RWPE1 (cell line): ENCODE results near the gene VPS26B.

Experiments used
- CTCF ChIA-PET: fragments of 350-600 bp; sonication (Branson Sonifier 250); formaldehyde crosslinking; extraction: SDS; loops from one replicate; lab custom pipeline; 2021; lab: Yijun Ruan, JAX
- POLR2A ChIA-PET: fragments of 400-600 bp; formaldehyde crosslinking; extraction: SDS; loops from one replicate; lab custom pipeline; 2020; ENCODE audit warnings: antibody characterized with exemption; ENCODE audit not compliant: low non-redundant PET; lab: Yijun Ruan, JAX
- DNase-seq: peaks from one replicate; pipeline ENCODE4 v3.0.0; 2012; ENCODE audit warnings: low spot score
- H3K27ac ChIP-seq: fragments of 450-650 bp; 2 replicates; pipeline ENCODE4 v1.5.1; 2017
- TF ChIP-seq, protein P1 (sequence below): fragments of 450-650 bp; conservative IDR thresholded peaks from 2 replicates; pipeline ENCODE4 v1.5.1; 2017; ENCODE audit warnings: low read depth, mild to moderate bottlenecking

The VPS26B gene

DNA sequence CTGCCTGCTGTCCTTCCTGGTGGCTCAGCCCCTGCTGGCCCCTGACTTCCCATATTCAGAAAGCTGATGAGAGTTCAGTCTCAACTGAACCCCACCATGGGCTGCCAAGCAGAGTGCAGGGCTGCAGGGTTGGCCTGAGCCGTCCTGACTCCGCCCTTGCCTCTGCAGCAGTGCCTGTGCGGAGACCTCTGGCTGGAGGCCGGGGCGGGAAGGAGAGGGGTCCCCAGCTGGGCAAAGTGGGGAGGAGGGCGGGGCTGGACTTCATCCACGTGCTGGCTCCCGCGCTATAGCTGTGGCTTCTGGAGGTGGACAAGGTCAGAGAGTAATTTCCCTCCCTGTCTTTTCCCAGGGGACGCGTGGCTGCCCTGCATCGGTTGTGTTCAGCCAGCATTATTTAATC is 65.3 kb downstream of the VPS26B start:
- no peak for DNase-seq
- ChIA-PET CTCF (no interaction called here), POLR2A (no interaction called here)
- no peak overlapping the region for H3K27ac ChIP-seq
- TF ChIP-seq, protein P1, sequence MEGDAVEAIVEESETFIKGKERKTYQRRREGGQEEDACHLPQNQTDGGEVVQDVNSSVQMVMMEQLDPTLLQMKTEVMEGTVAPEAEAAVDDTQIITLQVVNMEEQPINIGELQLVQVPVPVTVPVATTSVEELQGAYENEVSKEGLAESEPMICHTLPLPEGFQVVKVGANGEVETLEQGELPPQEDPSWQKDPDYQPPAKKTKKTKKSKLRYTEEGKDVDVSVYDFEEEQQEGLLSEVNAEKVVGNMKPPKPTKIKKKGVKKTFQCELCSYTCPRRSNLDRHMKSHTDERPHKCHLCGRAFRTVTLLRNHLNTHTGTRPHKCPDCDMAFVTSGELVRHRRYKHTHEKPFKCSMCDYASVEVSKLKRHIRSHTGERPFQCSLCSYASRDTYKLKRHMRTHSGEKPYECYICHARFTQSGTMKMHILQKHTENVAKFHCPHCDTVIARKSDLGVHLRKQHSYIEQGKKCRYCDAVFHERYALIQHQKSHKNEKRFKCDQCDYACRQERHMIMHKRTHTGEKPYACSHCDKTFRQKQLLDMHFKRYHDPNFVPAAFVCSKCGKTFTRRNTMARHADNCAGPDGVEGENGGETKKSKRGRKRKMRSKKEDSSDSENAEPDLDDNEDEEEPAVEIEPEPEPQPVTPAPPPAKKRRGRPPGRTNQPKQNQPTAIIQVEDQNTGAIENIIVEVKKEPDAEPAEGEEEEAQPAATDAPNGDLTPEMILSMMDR: no peak

DNA sequence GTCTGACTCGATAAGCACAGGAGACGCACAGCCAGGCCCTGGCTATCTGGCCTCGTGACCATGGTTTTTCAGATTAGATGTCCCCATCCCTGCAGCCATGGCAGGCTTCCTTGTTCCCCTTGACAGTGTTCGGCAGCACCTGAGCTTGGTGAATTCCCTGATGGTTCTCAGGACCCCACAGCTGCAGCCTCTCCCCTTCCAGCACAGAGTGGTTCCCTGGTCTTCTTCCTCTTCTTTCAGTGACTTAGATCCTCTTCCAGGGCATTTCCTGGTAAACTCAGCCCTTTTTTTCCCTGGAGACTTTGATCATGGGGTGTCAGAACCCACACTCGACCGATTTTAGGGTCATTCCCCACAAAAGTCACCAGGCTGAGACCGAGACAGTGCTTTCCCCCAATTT is 66.2 kb downstream of the VPS26B start:
- TF ChIP-seq, protein P1: no peak
- CTCF ChIA-PET: no interaction called here
- no peak overlapping the region for H3K27ac ChIP-seq
- DNase-seq: no peak
- POLR2A ChIA-PET: no interaction called here

DNA sequence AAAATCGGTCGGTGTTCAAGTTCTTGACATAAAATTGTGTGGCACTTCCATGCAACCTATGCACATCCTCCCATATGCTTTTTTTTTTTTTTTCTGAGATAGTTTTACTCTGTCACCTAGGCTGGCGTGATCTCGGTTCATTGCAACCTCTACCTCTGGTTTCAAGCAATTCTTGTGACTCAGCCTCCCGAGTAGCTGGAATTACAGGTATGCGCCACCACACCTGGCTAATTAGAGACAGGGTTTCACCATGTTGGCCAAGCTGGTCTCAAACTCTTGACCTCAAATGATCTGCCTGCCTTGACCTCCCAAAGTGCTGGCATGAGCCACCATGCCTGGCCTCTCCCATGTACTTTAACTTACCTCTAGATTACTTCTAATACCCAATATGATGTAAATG is 66.7 kb downstream of the VPS26B start:
- POLR2A ChIA-PET: no interaction called here

DNA sequence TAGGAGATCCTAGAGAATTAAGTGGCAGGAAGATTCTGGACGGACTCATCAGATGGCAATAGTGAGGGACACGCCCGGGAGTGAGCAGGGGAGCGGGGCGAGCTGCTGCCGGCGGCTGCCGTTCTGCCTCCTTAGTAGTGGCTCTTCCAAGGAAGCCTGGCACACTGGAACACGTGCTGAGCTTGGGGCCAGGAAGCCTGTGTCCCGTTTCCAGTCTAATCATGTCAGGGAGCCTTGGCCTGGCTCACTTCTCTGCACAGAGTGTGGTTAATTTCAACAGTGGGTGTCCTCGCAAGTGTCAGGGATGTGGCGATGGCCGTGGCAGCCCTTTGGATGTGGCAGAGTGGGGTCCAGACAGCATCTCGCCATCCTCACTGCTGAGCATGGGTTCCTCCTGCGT is 68.2 kb downstream of the VPS26B start:
- TF ChIP-seq, protein P1: no peak
- CTCF ChIA-PET: no interaction called here
- no peak overlapping the region for H3K27ac ChIP-seq
- POLR2A ChIA-PET: no interaction called here
- DNase-seq: no peak

More for the DNA sequence above, 66.7 kb downstream of the VPS26B start:
- CTCF ChIA-PET: no interaction called here
- TF ChIP-seq, protein P1: no peak
- H3K27ac ChIP-seq: no peak overlapping the region
- no peak for DNase-seq

DNA sequence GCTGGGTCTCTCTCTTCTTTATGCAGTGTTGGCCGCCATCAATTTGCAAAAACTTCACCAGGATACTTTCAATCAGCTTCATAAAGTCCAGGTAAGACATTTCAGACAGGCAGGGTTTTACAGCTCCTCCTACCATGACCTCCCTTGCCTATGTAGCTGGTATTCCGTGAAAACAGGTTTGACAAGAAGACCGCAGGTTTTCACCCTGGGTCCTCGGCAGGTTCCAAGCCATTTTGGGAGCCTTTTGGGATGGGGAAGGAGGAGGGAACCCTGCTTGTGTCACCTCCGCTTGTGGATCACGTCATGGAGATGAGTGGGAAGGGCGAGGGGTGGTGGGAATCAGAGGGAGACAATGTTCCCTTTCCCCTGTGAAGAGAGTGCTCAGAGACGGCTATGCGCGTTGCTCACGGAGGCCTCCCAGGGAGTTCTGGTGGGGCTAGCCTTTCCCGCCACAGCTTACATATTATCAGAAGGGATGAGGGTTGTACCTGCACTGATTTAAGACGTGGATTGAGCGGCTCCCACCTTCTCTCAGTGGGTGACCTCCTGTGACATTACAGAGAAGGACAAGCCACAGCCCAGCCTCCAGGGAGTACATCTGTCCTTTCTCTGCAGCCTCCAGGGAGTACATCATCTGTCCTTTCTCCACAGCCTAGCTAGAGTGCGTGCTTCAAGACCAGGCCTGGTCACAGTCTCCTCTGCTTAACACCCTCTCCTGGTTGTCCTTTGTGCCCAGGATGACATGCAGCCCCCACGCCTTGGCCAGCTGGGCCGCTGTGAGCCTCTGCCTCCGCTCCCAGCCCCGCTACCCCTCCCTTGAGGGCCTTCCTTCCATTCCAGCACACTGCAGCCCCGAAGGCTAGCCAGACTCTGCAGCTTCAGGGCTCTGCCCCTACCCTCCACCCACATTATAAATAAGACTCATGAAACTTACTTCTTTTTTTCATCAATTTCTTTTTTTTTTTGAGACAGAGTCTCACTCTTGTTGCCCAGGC is 68.9 kb downstream of the VPS26B start:
- ChIA-PET POLR2A (no interaction called here), CTCF (interaction anchor here (0.7 kb wide), 1 partner anchor 20 kb away, joined by 3 read pairs; no protein-coding TSS in a partner anchor)
- DNase-seq: no peak
- TF ChIP-seq, protein P1: no peak
- no peak overlapping the region for H3K27ac ChIP-seq

DNA sequence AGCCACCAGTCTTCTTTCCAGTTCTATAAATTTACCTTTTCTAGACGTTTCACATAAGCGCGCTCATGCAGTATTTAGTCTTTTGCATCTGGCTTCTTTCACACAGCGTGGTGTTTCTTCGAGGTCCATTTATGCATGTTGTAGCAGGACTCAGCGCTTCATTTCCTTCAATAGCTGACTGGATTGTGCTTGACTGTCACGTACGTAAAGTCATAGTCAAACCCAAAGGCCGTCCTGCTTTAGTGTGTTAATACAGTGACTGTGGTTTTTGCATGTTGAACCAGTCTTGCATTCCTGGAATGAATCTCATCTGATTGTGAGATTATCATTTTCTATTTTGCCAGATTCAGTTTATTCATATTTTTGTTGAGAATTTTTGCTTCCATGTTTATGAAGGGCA is 70.2 kb downstream of the VPS26B start:
- TF ChIP-seq, protein P1: no peak
- ChIA-PET POLR2A (no interaction called here), CTCF (no interaction called here)
- H3K27ac ChIP-seq: no peak overlapping the region
- DNase-seq: no peak
